Frontal cortex (tissue), 4 donors: Measurements from ENCODE around the gene PTMS. TPM values are rescaled to one million over a fixed set of nuclear protein-coding genes. Genes with fewer than 3 reads are reported as not detected.

ENCODE experiments used
- DNase-seq, 2 donors: peaks; one replicate each; pipeline ENCODE4 v3.0.0; 2012; ENCODE audit warnings: low spot score in 2 of 2
- FAIRE-seq: peaks from 2 replicates; lab custom pipeline; 2012; peaks lifted over from hg19 to GRCh38; lab: Jason Lieb, UNC
- total RNA-seq: library from RNA; depleted of rRNA; stranded (reverse); fragments of >200 nt; gene quantifications from one replicate; pipeline ENCODE4 v1.2.3, GENCODE V29; 2014
- donor health status: control.
- donor health status: control.
- donor health status: control.

PTMS gene
- total RNA-seq, 1 donor from 2014 or later, result 47.7 TPM

GRCh38 chr12:6818645-6819044 lies 52.5 kb downstream of the PTMS start:
- FAIRE-seq (no peak), DNase-seq (no peak)

DNA sequence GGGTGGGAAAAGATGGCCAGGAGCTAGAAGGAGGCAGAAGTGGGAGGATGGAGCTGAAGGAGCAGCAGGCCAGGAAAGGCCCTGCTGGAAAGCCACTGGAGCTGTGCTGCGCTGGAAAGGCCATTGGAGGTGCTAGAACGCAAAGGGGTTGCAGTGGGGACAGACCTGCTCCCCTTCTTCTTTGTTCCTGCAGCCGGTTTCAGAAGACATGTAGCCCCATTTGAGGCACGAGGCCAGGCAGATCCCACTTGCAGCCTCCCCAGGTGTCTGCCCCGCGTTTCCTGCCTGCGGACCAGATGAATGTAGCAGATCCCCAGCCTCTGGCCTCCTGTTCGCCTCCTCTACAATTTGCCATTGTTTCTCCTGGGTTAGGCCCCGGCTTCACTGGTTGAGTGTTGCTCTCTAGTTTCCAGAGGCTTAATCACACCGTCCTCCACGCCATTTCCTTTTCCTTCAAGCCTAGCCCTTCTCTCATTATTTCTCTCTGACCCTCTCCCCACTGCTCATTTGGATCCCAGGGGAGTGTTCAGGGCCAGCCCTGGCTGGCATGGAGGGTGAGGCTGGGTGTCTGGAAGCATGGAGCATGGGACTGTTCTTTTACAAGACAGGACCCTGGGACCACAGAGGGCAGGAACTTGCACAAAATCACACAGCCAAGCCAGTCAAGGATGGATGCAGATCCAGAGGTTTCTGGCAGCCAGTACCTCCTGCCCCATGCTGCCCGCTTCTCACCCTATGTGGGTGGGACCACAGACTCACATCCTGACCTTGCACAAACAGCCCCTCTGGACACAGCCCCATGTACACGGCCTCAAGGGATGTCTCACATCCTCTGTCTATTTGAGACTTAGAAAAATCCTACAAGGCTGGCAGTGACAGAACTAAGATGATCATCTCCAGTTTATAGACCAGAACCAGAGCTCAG lies 53.2 kb downstream of the PTMS start:
- no peak for FAIRE-seq
- no peak for DNase-seq

GRCh38 chr12:6820166-6820565 lies 54.0 kb downstream of the PTMS start:
- FAIRE-seq, result no peak
- no peak for DNase-seq

Other genes starting within 250 kb of the PTMS start
- 1,793 TPM for gene GAPDH, start 231.8 kb upstream of the PTMS start, total RNA-seq
- 4.9 TPM for gene IFFO1, start 210.3 kb upstream of the PTMS start, total RNA-seq
- 9.4 TPM for gene NOP2, start 198.1 kb upstream of the PTMS start, total RNA-seq
- gene CHD4, start 159.0 kb upstream of the PTMS start, total RNA-seq, result 201 TPM
- 0.41 TPM for gene LPAR5, start 130.4 kb upstream of the PTMS start, total RNA-seq
- 0.41 TPM for gene ACRBP, start 118.9 kb upstream of the PTMS start, total RNA-seq
- 81.9 TPM for gene ING4, start 103.2 kb upstream of the PTMS start, total RNA-seq
- 12.2 TPM for gene ZNF384, start 77.0 kb upstream of the PTMS start, total RNA-seq
- gene PIANP, start 65.5 kb upstream of the PTMS start, total RNA-seq, result 1.2 TPM
- 24.5 TPM for gene COPS7A, start 42.3 kb upstream of the PTMS start, total RNA-seq
- 77.9 TPM for gene MLF2, start 13.2 kb upstream of the PTMS start, total RNA-seq
- under 0.01 TPM for gene LAG3, start 6.2 kb downstream of the PTMS start, total RNA-seq
- gene CD4, start 23.2 kb downstream of the PTMS start, total RNA-seq, result 2.0 TPM
- gene GPR162, start 55.5 kb downstream of the PTMS start, total RNA-seq, result 81.1 TPM
- 11.0 TPM for gene P3H3, start 62.0 kb downstream of the PTMS start, total RNA-seq
- gene GNB3, start 74.6 kb downstream of the PTMS start, total RNA-seq, result 1.2 TPM
- gene CDCA3, start 84.9 kb downstream of the PTMS start, total RNA-seq, result 2.9 TPM
- gene USP5, start 85.8 kb downstream of the PTMS start, total RNA-seq, result 77.5 TPM
- gene TPI1, start 101.2 kb downstream of the PTMS start, total RNA-seq, result 293 TPM
- 1.6 TPM for gene SPSB2, start 106.9 kb downstream of the PTMS start, total RNA-seq
- 6.5 TPM for gene LRRC23, start 138.5 kb downstream of the PTMS start, total RNA-seq
- gene ENO2, start 148.2 kb downstream of the PTMS start, total RNA-seq, result 169 TPM
- 11.8 TPM for gene ATN1, start 161.6 kb downstream of the PTMS start, total RNA-seq
- not detected for gene RNU7-1, start 177.5 kb downstream of the PTMS start, total RNA-seq
- 322 TPM for gene C12orf57, start 177.7 kb downstream of the PTMS start, total RNA-seq
- gene PTPN6, start 185.0 kb downstream of the PTMS start, total RNA-seq, result 1.6 TPM
- 175 TPM for gene PHB2, start 204.3 kb downstream of the PTMS start, total RNA-seq
- 22.4 TPM for gene EMG1, start 204.6 kb downstream of the PTMS start, total RNA-seq